Measurements from ENCODE around the gene EFHC1.
"Not testable (repeated sequence)": the region's sequence is repeated elsewhere in the genome, so short reads cannot be mapped to it uniquely, and the experiment has no call there.

Gene EFHC1, protein sequence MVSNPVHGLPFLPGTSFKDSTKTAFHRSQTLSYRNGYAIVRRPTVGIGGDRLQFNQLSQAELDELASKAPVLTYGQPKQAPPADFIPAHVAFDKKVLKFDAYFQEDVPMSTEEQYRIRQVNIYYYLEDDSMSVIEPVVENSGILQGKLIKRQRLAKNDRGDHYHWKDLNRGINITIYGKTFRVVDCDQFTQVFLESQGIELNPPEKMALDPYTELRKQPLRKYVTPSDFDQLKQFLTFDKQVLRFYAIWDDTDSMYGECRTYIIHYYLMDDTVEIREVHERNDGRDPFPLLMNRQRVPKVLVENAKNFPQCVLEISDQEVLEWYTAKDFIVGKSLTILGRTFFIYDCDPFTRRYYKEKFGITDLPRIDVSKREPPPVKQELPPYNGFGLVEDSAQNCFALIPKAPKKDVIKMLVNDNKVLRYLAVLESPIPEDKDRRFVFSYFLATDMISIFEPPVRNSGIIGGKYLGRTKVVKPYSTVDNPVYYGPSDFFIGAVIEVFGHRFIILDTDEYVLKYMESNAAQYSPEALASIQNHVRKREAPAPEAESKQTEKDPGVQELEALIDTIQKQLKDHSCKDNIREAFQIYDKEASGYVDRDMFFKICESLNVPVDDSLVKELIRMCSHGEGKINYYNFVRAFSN

DNA sequence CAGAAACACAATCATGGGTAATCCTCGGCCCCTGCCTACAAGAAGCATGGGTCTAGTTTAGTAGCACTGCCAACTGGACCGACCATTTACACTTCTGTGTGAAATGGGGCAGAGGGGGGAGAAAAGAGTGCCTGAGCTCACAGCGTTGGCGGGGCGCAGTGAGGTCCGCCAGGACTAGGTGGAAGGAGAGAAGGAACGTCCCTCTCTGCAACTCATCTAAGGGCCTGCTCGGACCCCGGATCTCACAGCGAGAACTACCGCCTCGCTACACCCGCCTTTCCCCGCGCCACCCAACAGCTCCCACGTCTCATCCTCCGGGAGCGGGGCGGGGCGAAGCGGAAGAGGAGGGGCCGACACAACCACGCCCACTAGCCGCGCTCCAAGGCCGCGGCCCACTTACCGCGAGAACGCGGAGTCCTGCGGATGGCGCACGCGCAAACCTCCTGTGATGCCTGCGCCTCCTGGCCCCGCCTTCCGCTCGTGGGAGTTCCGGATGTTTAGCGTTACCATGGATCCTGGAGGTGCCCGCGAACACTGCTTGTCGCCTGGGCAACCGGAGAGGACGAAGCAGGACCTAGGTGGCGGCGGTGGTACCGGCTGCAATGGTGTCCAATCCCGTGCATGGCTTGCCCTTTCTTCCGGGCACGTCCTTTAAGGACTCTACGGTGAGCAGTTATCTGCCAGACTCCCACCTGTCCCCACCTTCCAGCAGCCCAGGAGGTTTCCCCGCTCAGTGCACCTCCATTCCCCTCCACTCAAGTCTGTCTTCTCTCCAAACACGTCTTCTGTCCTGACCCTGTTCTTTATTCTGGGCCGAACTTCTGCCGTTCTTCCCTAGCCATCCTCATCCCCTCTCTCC is at the start of gene EFHC1:
Gene EFHC1, plus strand, starts transcription at position 534 of the 859 bp plus-strand sequence. Its CDS starts 69 bp downstream, at position 603.
- DNase-seq: peak; percentile 98

DNA sequence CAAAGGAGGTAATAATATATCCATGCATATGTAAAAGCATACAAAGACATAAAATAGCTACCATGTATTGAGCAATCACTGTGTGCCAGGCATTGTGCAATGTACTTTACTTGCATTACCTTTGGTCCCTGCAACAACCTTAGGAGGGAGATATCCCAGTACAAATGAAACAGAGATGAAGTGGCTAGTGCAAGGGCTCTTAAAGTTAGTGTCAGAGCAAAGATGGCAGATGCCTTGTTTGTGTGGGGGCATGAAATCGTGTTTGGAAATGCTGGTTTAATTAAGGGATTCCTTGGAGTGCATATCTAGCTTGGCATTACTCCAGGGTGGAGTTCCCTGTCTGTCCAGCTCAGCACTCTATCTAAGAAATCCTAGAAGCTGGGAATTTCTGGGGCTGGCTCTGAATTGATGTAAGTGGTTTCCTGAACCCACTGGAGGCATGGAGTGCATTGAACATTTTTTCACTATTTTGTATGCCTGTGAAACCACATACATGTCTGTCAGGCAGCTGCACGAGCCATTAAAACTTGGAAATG is 48.4 kb upstream of the EFHC1 start:
- no peak for DNase-seq

DNA sequence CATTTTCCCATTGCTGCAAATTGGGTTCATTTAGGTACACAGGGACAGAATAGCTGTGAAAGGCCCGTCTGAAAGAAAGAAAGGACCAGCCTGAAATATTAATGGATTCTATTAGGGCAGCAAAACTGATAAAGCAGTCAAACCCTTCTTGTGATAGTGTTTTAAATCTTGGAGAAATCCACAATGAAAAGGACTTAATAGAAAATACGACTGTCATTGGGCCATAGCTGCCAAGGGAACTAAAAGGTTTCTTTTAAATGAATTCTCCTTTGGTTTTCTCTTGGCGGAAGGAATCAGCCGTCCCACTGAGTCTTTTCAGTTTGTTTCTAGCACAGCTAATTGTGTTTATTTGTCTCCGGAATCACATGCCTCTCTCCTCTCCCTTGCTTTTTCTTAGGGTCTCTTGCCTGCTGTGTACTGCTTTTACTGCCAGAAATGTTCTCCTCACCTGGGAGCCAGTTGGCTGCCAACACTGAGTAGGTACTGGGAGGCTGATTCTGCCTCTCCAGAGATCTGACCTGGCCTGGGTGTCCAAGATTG is 46.9 kb upstream of the EFHC1 start:
- no peak for DNase-seq

DNA sequence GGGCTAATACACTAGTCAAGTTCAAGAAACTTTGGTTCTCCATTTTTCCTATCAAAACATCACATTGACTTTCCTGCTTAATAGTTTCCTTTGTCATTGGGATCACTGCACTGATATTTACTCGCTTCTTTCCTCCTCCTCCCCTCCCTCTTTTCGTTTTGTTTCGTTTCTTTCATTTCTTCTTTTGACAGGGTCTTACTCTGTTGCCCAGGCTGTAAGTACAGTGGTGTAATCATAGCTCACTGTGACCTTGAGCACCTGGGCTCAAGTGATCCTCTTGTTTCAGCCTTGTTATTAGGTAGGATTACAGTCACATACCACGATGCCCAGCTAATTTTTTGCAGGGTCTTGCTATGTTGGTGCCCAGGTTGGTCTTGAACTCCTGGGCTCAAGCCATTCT is 45.9 kb upstream of the EFHC1 start:
- DNase-seq: no peak

DNA sequence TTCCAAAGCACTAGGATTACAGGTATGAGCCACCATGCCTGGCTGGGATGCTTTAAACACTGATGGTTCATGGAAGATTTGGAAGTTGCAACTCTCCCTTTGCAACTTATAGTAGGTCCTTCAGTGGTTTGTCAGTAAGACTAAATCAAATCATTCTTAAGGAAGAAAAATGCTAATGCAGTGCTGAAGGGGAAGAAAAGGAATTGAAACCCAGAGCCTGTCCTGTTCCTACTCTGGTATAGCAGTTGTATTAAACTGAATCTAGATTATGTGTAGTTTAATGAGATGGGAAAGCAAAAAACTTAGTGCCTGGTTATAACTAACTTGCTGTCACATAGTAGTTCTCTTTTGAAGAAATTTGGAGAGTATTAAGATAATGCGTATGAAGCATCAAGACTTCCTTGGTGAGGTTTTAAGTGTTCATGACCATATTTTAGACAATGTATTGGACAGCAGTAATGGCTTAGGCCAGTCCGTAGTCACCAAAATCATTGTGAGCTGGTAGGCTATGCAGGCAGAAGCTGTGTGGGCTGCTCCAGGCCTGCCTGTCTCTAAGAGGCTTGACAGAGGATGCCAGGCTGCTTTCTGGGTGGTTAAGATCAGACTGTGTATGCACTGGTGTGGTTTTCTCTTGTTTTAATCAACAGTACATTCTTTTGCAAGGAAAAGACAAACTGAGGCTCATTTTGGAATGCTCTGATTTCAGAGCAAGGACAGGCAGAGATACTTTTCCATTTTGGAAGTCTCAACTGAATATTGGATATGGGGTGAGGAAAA is 44.2 kb upstream of the EFHC1 start:
- DNase-seq: no peak

DNA sequence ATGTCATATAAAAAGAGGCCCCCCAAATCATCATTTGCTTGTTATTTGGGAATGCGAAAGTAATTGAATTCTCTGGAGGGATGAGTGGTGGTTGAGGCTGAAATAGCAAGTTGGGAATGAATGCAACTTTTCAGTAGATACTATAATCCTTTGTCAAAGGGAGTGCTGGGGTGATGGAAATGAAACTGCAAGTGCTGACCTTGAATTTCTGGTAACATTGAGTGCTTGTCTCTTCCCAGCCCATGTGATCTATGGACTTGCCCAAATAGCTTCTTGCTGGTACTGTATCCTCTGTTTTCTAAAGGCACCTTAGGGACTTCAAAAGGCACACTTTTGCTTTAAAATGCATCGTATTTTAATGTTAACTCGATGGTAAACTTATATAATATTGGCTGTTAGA is 43.4 kb upstream of the EFHC1 start:
- DNase-seq: no peak

DNA sequence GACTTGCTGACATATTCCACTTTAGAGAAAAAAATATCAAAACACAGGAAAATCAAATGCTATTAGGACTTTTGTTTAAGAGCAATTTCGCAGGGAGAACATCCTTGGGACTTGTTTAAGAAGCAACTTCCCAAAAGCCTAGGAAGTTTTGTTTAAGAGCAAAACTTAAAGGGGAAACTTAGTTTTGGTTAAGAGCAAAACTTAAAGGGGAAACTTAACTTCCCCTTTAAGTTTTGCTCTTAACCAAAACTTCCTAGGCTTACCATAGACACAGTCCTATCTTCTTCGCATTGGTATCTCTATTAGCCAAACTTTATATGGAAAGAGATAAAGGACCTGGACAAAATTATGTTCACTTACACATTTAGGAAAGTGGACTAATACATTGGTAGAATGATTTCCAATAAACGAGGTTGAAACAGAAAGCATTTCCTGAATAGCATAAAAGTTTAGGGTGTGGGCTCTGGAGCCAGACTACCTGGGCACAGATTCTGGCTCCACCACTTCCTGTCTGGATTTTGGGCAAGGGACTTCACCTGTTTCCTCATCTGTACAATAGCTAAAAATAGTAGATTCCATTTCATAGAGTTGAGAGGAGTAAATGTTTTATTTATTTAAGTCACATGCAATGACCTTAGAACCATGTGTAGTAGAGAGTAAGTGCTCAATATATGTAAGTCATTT is 42.5 kb upstream of the EFHC1 start:
- no peak for DNase-seq

DNA sequence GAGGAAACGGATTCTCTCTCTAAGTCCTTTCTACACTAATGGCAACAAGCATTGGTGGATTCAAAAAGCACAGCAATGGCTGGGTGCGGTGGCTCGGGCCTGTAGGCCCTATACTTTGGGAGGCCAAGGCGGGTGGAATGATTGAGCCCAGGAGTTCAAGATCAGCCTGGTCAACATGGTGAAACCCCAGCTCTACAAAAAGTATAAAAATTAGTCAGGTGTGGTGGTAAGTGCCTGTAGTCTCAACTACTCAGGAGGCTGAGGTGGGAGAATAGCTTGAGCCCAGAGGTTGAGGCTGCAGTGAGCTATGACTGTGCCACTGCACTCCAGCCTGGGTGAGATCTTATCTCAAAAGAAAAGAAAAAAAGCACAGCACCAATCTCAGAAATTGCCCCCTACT is 38.9 kb upstream of the EFHC1 start:
- no peak for DNase-seq

DNA sequence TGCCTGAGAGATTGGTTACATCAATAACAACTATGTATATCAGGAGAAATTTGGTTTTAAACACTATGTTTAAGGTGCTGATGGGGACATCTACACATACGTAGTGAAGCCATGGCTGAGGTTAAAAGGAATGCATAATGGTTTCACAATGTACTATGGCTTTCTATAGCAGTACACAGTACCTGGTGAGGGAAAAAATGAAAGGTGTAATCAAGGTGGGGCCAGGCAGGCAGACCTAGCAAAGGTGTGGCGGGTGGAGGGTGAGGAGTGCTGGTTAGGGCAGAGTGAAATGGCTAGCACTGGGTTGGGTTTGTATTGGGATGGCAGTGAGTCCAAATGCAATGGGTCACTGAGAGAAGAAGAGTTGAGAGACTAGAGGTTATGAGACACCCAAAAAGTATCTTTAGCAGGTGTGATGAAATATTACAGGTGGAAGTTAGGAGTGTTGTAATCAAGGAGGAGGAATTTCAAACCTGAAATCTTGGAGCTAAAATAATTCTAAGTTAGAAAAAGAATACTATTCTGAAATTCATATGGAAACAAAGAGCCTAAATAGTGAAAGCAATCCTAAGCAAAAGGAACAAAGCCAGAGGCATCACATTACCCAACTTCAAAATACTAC is 35.9 kb upstream of the EFHC1 start:
- DNase-seq: no peak

DNA sequence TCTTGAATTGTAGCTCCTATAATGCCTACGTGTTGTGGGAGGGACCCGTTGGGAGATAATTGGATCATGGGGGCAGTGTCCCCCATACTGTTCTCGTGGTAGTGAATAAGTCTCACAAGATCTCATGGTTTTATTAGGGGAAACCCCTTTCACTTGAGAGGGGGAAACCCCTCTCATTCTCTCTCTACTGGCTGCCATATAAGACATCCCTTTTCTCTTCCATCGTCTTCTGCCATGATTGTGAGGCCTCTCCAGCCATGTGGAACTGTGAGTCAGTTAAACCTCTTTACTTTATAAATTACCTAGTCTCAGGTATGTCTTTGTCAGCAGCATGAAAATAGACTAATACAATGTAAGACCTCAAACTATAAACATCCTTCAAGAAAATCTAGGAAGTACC is 35.1 kb upstream of the EFHC1 start:
- DNase-seq: no peak

DNA sequence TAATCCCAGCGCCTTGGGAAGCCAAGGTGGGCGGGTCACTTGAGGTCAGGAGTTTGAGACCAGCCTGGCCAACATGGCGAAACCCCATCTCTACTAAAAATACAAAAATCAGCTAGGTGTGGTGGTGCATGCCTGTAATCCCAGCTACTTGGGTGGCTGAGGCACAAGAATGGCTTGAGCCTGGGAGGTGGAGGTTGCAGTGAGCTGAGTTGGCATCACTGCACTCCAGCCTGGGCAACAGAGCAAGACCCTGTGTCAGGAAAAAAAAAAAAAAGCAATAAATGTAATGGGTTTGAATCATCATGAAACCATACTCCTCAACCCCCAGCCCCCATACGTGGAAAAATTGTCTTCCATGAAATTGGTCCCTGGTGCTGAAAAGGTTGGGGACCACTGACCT is 32.0 kb upstream of the EFHC1 start:
- not testable (repeated sequence) for DNase-seq

DNA sequence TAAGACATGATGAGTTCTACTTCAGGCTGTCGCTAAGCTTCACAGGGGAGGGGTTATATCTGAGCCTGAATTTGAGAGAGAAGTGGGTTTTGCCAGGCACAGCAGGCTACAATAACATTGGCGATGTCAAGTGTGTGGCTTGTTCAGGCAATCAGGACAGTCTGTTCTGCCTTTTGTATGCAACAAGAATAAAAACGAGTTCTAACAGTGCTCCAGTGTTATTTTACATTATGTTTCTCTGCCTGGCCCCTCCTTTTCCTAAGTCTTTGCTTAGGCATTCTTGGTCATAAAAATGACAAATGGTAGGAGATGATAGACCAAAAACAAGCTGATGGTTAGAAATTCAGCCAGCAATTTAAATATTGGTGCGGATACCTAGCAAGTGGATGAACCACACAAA is 31.4 kb upstream of the EFHC1 start:
- DNase-seq: no peak

DNA sequence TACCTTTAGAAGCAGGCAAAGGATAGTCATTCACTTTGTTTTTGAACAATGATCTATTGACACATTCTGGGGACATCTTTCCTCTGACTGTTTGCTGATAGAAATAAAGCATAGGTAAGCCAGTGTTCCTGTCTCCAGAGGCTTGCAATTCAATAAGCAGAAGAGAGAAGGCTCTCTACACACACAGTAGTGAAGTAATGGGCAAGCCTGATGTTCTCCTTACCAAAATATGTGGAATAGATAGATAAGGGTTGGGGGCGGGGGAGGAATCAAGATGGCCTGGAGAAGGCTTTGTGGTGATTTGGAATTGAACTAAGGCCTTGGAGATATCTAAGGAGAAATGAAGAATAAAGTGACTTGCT is 30.9 kb upstream of the EFHC1 start:
- DNase-seq: no peak

DNA sequence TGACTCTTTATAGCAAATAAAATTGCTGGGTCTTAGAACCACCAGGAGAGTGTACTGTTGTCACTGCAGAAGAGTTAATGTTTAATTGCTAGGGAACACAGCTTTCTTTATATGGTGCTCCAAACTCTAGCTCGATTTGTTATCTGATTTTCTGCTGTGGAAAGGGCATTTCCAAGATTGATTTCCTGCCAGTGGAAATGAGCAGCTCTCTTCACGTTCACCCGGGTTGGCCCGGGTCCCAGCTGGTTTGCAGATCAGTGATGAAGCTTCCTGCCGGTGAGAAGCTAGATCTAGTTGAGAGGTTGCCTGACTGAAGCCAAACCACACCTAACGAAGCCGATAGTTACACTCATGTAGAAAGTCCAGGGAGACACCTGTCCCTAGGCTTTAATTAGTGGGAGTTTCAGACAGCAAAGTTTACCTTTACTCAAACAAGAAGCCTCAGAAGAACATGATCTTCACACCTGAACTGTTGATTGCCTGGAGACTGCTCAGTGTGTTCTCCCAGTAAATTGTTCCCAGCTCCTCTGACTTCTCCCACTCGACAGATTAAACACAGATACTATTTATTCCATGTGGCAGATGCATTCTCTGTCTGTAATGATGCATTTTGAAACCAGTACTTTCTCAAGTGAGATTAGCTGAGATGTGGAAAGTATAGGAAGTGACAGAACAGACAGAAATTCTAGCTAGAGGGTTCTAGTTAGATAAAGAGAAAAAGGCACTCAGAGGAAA is 30.3 kb upstream of the EFHC1 start:
- DNase-seq: no peak

DNA sequence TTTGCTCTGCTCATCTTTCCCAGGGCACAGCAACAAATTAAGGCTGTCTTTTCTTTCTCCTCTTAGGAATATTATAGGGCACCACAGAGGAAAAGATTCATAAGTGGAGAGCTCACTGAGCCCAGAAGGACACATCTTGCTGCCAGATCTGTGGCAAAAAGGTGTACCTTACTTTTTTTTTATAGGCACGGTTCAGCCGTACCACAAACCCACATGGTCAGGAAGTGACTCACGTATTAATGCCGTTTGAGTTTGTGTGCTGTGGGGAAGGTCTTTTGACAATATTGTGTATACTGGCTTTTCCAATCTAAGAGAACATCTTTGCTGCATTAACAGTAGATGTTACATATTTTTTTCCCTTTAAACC is 29.8 kb upstream of the EFHC1 start:
- no peak for DNase-seq

DNA sequence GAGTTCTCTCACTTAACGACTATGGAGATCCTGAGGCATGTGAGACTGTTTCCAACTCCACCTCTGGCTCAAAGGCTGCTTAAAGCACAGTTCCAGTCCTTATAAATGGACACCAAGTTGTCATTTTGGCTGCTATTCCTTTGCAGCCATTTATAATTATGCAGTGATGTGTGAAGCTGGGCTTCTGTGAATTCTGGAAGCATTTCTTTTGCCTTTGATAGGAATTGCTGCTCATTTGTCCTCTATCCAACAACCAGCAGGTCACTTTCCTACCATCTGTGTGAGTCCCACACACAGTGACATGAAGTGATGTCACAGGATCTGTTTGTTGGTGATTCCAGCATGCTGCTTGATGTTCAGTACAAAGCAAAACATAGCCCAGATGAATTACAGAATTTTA is 28.5 kb upstream of the EFHC1 start:
- no peak for DNase-seq

DNA sequence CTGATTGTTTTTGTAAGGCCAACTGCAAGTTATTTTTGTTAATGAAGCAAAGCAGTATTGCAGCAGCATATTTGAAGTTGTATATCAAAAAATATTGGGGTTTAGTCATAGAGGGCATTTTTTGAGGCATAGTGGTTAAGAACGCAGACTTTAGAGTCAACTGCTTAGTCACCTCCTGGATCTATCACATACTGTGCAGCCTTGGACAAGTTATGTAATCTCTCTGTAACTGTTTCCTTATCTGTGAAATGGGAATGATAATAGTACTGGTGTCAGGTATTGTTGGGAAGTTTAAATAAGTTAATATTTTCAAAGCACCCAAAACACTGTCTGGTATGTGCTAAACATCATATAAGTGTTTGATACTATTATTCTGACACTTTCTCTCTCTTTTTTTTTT is 27.2 kb upstream of the EFHC1 start:
- DNase-seq: no peak

DNA sequence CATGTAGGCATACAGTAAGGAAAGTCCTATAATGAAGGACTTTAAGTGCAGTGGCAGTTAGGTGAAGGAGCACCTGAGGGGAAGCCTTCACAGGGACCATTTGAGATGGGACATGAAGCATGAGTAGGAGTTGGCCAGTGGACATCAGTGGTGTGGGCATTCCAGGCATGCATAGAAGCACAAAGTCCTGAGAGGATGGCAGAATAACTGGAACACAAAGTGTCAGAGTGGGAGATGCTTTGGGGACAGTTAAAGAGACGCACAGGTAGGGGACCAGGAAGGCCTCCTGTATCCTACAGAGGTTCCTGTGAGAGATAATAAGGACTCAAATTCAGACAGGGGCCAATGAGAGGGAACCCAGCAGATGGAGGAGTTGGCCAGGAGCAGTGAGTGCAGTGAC is 26.4 kb upstream of the EFHC1 start:
- no peak for DNase-seq

DNA sequence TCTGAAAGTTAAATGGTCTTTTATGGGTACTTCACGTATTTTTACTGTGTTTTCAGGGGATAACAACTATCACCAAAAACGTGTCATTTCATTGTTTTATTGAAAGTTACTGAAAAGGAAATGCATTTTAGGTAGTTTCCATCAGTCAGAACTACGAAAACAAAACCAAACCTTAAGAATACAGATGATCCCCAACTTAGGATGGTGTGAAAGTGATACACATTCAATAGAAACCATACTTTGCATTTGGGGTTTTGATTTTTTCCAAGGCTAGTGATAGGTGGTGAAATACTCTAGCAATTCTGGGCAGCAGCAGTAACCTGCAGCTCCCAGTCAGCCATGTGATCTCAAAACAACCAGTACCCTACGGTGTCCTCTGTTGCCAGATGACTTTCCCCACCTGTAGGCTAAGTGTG is 25.9 kb upstream of the EFHC1 start:
- DNase-seq: no peak

DNA sequence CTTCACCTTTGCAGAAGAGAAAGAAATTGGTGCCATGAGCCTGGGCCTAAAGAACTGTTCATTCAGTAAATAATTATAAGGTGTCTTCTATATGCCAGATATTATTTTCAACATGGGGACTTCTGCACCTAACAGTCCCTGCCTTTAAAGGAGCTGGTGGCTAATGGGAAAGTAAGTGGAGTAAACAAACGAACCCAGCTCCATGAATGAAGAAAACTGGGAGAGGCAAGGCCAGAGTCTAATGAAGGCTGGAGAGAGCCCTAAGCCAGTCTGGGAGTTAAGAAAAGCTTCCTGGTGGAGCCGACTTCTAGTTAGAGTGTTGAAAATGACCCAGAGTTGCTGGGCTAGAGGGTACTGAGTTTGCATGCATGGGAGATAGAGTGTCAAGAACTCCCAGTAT is 24.2 kb upstream of the EFHC1 start:
- no peak for DNase-seq

All from NCI-H1436 (cell line).